ENCODE measurements around the gene CYLD.
A peak's percentile ranks its signal among the peaks of the same experiment; 100 is the strongest.

The CYLD gene

GRCh38 chr16:50740736-50741135 is 1.1 kb upstream of the CYLD start:
- DNase-seq (ENCODE audit: low spot score), result no peak

GRCh38 chr16:50741225-50741780 is 583 bp upstream of the CYLD start:
- DNase-seq (ENCODE audit: low spot score), result peak; percentile 38

GRCh38 chr16:50742576-50743200 is 802 bp downstream of the CYLD start:
- peak; percentile 68 for DNase-seq (ENCODE audit: low spot score)

GRCh38 chr16:50743581-50744225 is 1.8 kb downstream of the CYLD start:
- no peak for DNase-seq (ENCODE audit: low spot score)

GRCh38 chr16:50744881-50745280 is 3.0 kb downstream of the CYLD start:
- no peak for DNase-seq (ENCODE audit: low spot score)

- no peak for DNase-seq (ENCODE audit: low spot score)
Observed at GRCh38 chr16:50745940-50746339, 4.1 kb downstream of the CYLD start.

- DNase-seq (ENCODE audit: low spot score), result no peak
Observed at GRCh38 chr16:50747207-50747956, 5.5 kb downstream of the CYLD start.

- DNase-seq (ENCODE audit: low spot score), result no peak
Observed at GRCh38 chr16:50751528-50751927, 9.6 kb downstream of the CYLD start.

GRCh38 chr16:50752471-50753235 is 10.8 kb downstream of the CYLD start:
- no peak for DNase-seq (ENCODE audit: low spot score)

- no peak for DNase-seq (ENCODE audit: low spot score)
Observed at GRCh38 chr16:50756473-50756872, 14.6 kb downstream of the CYLD start.

GRCh38 chr16:50761267-50761666 is 19.4 kb downstream of the CYLD start:
- DNase-seq (ENCODE audit: low spot score), result no peak

GRCh38 chr16:50762241-50762640 is 20.4 kb downstream of the CYLD start:
- no peak for DNase-seq (ENCODE audit: low spot score)

- no peak for DNase-seq (ENCODE audit: low spot score)
Observed at GRCh38 chr16:50763211-50763610, 21.3 kb downstream of the CYLD start.

GRCh38 chr16:50765260-50765659 is 23.4 kb downstream of the CYLD start:
- DNase-seq (ENCODE audit: low spot score), result no peak

- no peak for DNase-seq (ENCODE audit: low spot score)
Observed at GRCh38 chr16:50765861-50766260, 24.0 kb downstream of the CYLD start.

- no peak for DNase-seq (ENCODE audit: low spot score)
Observed at GRCh38 chr16:50767197-50767596, 25.3 kb downstream of the CYLD start.

GRCh38 chr16:50771366-50771765 is 29.5 kb downstream of the CYLD start:
- peak; percentile 47 for DNase-seq (ENCODE audit: low spot score)

GRCh38 chr16:50774405-50774804 is 32.5 kb downstream of the CYLD start:
- no peak for DNase-seq (ENCODE audit: low spot score)

- DNase-seq (ENCODE audit: low spot score), result no peak
Observed at GRCh38 chr16:50774960-50775359, 33.1 kb downstream of the CYLD start.

- DNase-seq (ENCODE audit: low spot score), result no peak
Observed at GRCh38 chr16:50776037-50776436, 34.2 kb downstream of the CYLD start.

- no peak for DNase-seq (ENCODE audit: low spot score)
Observed at GRCh38 chr16:50778284-50779163, 36.6 kb downstream of the CYLD start.
